GM23248 (cell line): Measurements from ENCODE around the gene TMEM255B. TPM values are rescaled to one million over a fixed set of nuclear protein-coding genes. Genes with fewer than 3 reads are reported as not detected.

Source experiments
- DNase-seq: peaks from one replicate; pipeline ENCODE4 v3.0.0-alpha.2; 2015
- H2AFZ ChIP-seq: fragments of 200-600 bp; sonication (generic); 2 replicates; pipeline ENCODE4 v1.6.1; 2016; ENCODE audit warnings: antibody characterized with exemption
- H3F3A ChIP-seq: fragments of 200-600 bp; sonication (generic); 2 replicates; pipeline ENCODE4 v1.6.1; 2016; ENCODE audit warnings: mild to moderate bottlenecking, antibody characterized with exemption, mixed run types; ENCODE audit not compliant: insufficient read depth
- H3K27ac ChIP-seq: fragments of 200-600 bp; sonication (generic); 2 replicates; pipeline ENCODE4 v1.5.1; 2016; ENCODE audit warnings: mild to moderate bottlenecking
- H3K27me3 ChIP-seq: fragments of 200-600 bp; sonication (generic); replicated peaks from 2 replicates; pipeline ENCODE4 v1.6.1; 2016; ENCODE audit warnings: mild to moderate bottlenecking; ENCODE audit not compliant: insufficient read depth
- H3K36me3 ChIP-seq: fragments of 200-600 bp; sonication (generic); 2 replicates; pipeline ENCODE4 v1.6.1; 2016; ENCODE audit warnings: low read depth, mild to moderate bottlenecking
- H3K4me1 ChIP-seq: fragments of 200-600 bp; sonication (generic); 2 replicates; pipeline ENCODE4 v1.6.1; 2016; ENCODE audit warnings: mild to moderate bottlenecking; ENCODE audit not compliant: insufficient read depth
- H3K4me2 ChIP-seq: fragments of 200-600 bp; sonication (generic); one replicate; pipeline ENCODE4 v1.6.1; 2016; ENCODE audit warnings: mild to moderate bottlenecking; ENCODE audit not compliant: unreplicated experiment
- H3K4me3 ChIP-seq: fragments of 200-600 bp; sonication (generic); 2 replicates; pipeline ENCODE4 v1.5.1; 2016; ENCODE audit warnings: mild to moderate bottlenecking
- H3K79me2 ChIP-seq: fragments of 200-600 bp; sonication (generic); 2 replicates; pipeline ENCODE4 v1.6.1; 2016; ENCODE audit warnings: mild to moderate bottlenecking; ENCODE audit not compliant: insufficient read depth
- H3K9ac ChIP-seq: fragments of 200-600 bp; sonication (generic); 2 replicates; pipeline ENCODE4 v1.6.1; 2016; ENCODE audit warnings: mild to moderate bottlenecking
- H3K9me2 ChIP-seq: fragments of 200-600 bp; sonication (generic); 2 replicates; pipeline ENCODE4 v1.6.1; 2016; ENCODE audit warnings: mixed run types, mild to moderate bottlenecking, moderate library complexity; ENCODE audit not compliant: insufficient read depth
- H3K9me3 ChIP-seq: fragments of 200-600 bp; sonication (generic); one replicate; pipeline ENCODE4 v1.6.1; 2017; ENCODE audit warnings: low read depth
- H4K20me1 ChIP-seq: fragments of 200-600 bp; sonication (generic); 2 replicates; pipeline ENCODE4 v1.6.0; 2016; ENCODE audit not compliant: insufficient read depth
- EZH2 ChIP-seq: fragments of 200-600 bp; sonication (generic); IDR thresholded peaks from 2 replicates; pipeline ENCODE4 v1.6.1; 2018; ENCODE audit warnings: antibody characterized with exemption, mild to moderate bottlenecking; ENCODE audit not compliant: insufficient read depth, poor library complexity, severe bottlenecking
- EZH2phosphoT487 ChIP-seq: fragments of 200-600 bp; sonication (generic); IDR thresholded peaks from 2 replicates; pipeline ENCODE4 v1.6.1; 2018; ENCODE audit warnings: antibody characterized with exemption, moderate library complexity, mild to moderate bottlenecking, low read depth; ENCODE audit not compliant: insufficient read depth
- WGBS, 2 experiments: methylation state at CpG; one replicate each; pipeline ENCODE4 v1.1.6; 2015 to 2017; ENCODE audit warnings: low lambda C conversion rate in 2 of 2, low coverage in 1 of 2; ENCODE audit errors: missing lambda C conversion rate in 2 of 2; 5-methylcytosine and 5-hydroxymethylcytosine counted together
- in situ Hi-C: fragments of 300-500 bp; cut with MboI; formaldehyde crosslinking; loops from 2 replicates; pipeline ENCODE4 v1.15.0; 2020
- polyA plus RNA-seq: library from polyadenylated mRNA; unstranded; fragments of >200 nt; fragmentation: Nextera tagmentation; extraction: Ambion mirVana; gene quantifications from 2 replicates; pipeline ENCODE4 v1.2.1, GENCODE V29; 2016
- total RNA-seq: library from RNA; depleted of rRNA; stranded (reverse); fragments of >200 nt; shearing (Covaris generic); gene quantifications from 2 replicates; pipeline ENCODE4 v1.2.3, GENCODE V29; 2014

Gene TMEM255B
- total and polyA plus RNA-seq, 2 experiments from 2014 or later, result 8.2 TPM; not detected in 1

DNA sequence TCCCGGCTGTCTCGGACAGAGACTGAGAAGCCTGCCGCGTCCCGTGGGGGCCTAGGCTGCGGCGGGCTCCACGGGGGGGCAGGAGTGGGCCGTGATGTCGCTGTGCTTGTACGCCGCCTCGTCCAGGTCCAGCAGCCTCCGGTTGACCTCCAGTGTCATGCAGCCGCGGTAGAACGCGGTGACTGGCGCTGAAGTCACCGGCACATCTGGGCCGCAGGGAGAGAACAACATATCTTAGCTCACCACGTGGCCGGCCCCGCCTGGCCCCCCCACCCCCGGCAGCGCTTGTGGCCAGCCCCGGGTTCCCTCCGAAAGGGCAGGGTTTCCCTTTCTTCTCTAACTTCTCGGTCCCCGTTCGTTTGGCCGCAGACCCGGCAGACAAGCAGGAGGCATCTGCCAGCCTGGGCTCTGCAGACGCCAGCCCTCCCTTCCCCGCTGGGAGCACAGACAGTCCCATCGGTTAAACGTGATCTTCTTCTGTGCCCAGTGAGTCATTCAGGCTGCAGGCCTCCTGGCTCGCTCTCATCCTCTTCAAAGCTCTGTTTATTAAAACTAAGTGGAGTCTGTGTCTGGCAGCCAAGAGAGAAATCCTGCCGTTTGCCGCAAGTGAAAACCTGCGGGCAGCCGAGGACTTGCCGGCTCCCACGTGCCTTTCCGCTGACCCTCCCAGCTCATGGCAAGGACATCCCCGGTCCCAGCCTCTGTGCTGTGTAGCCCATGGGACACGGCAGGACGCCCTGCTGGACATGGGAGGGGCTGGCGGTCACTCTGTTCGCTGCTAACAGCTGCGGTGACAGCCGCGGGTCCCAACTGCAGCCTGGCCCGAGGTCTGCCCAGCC, 62.0 kb downstream of the TMEM255B start:
- no peaks in the 10 kb centered on the region for H3K9me3 ChIP-seq
- peak overlapping the region; percentile 25 for H3K4me3 ChIP-seq
- DNase-seq, result peak; percentile 99
- peak overlapping the region; percentile 72 for H3K9ac ChIP-seq
- H3K9me2 ChIP-seq, result no peaks in the 10 kb centered on the region
- no peaks in the 10 kb centered on the region for H4K20me1 ChIP-seq
- no peak overlapping the region for H2AFZ ChIP-seq
- TF ChIP-seq EZH2, result no peak
- 1 to 2% methylated on average over 46 to 52 of the region's 54 CpGs for WGBS, 2 experiments
- H3K4me1 ChIP-seq, result peaks cover 32% of the 10 kb centered on the region
- no peaks in the 10 kb centered on the region; the same call in 1 of the 2 replicates for H3K79me2 ChIP-seq
- peak overlapping the region; percentile 70 for H3K4me2 ChIP-seq
- no peaks in the 10 kb centered on the region for H3K27me3 ChIP-seq
- peaks cover 53% of the 10 kb centered on the region for H3F3A ChIP-seq
- in situ Hi-C loops, result no loop called here
- peak overlapping the region; percentile 93 for H3K27ac ChIP-seq
- H3K36me3 ChIP-seq, result peaks cover 26% of the 10 kb centered on the region

DNA sequence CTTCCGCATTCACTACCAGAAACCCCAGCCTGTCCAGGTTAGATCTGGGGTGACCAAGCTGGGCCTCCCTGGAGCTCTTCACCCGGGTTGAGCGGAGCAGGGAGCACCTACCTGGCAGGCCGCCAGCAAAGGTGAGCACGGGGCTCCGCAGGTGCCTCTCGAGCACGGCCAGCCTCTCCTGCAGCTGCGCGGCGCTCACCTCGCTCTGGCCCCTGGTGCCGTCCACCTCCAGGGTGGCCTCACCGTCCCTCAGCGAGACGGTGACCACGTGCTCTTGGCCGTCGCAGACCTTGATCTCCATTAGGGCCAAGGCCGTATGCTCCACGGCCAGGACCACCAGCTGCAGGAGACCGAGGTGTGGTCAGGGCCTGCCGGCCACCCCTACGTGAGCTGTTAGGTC, 62.8 kb downstream of the TMEM255B start:
- no peak overlapping the region for H2AFZ ChIP-seq
- H3K4me3 ChIP-seq, result peak overlapping the region; percentile 12; the same call in 1 of the 2 replicates
- no peaks in the 10 kb centered on the region for H4K20me1 ChIP-seq
- WGBS, 2 experiments, result 91 to 92% methylated on average over 24 of the region's 24 CpGs
- no peaks in the 10 kb centered on the region for H3K27me3 ChIP-seq
- TF ChIP-seq EZH2 (no peak), EZH2phosphoT487 (no peak)
- H3K9ac ChIP-seq, result peak overlapping the region; percentile 72
- in situ Hi-C loops, result no loop called here
- H3K27ac ChIP-seq, result peak overlapping the region; percentile 93
- no peaks in the 10 kb centered on the region for H3K9me3 ChIP-seq
- peak overlapping the region; percentile 70 for H3K4me2 ChIP-seq
- H3F3A ChIP-seq, result peaks cover 45% of the 10 kb centered on the region
- no peaks in the 10 kb centered on the region; the same call in 1 of the 2 replicates for H3K79me2 ChIP-seq
- H3K9me2 ChIP-seq, result no peaks in the 10 kb centered on the region
- no peak for DNase-seq
- H3K4me1 ChIP-seq, result peaks cover 24% of the 10 kb centered on the region
- peaks cover 27% of the 10 kb centered on the region for H3K36me3 ChIP-seq

DNA sequence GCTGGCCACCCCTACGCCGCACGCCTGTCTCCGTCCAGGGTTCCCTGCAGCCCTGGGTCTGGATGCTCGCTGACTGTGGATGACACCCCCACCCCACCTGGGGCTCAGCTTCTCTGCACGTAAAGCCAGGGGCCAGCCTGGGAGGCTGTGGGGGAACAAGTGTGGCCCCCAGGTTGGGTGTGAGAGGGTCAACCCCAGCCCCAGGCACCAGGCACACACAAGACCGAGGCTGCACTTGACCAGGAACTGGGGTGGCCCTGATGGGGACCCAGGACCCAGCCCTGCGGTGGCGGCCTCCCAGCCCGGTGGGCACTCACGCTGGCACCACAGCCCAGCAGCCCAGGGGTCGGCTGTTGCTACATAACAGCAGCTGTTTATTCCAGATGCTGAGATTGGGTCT, 63.2 kb downstream of the TMEM255B start:
- H3K4me3 ChIP-seq, result no peak overlapping the region
- H3K4me2 ChIP-seq, result no peak overlapping the region
- H2AFZ ChIP-seq, result no peak overlapping the region
- peaks cover 23% of the 10 kb centered on the region for H3K4me1 ChIP-seq
- no peaks in the 10 kb centered on the region for H3K27me3 ChIP-seq
- no peak for TF ChIP-seq EZH2phosphoT487
- no peak for TF ChIP-seq EZH2
- 89 to 96% methylated on average over 12 of the region's 12 CpGs for WGBS, 2 experiments
- in situ Hi-C loops, result no loop called here
- H3F3A ChIP-seq, result peaks cover 45% of the 10 kb centered on the region
- no peak for DNase-seq
- H4K20me1 ChIP-seq, result no peaks in the 10 kb centered on the region
- H3K79me2 ChIP-seq, result no peaks in the 10 kb centered on the region; the same call in 1 of the 2 replicates
- peaks cover 31% of the 10 kb centered on the region for H3K36me3 ChIP-seq
- H3K9ac ChIP-seq, result no peak overlapping the region
- no peaks in the 10 kb centered on the region for H3K9me2 ChIP-seq
- H3K9me3 ChIP-seq, result no peaks in the 10 kb centered on the region
- H3K27ac ChIP-seq, result peak overlapping the region; percentile 93; the same call in 1 of the 2 replicates

DNA sequence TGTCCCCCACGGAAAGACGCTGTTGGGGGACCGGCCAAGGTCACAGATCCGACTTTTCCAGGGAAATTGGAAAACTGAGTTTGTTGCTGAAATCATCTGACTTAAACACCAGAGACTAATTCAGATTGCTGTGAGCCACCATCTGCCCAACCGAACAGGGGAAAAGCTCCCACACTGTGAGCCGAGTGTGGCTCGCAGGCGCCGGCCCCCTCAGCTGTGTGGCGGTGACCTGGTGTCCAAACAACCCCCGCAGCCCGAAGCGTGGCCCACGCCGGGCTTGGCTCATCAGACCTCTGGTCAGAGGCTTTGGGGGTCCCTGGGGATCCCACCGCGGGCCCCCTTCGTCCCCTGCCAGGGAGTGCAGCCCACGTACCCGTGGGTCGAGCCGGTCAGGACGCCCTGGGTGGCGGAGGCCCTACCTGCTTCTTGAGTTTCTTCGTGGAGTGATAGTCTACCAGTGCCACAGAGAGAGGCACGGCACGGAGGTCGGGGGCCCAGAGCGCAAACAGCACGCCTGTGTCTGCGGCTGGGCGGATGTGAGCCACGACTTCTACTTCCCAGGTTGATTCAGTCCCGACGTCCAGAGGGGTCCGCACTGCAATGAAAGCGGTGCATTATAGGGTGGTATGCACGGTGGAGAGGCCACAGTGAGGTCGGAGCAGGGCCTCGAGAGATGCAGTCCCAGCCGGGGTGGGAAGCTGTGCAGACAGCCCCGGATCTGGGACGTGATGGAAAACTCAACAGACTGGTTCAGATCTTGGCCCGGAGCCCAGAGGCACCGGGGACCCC, 64.1 kb downstream of the TMEM255B start:
- H3K9me2 ChIP-seq, result no peaks in the 10 kb centered on the region
- TF ChIP-seq EZH2 (no peak), EZH2phosphoT487 (no peak)
- in situ Hi-C loops, result no loop called here
- no peak for DNase-seq
- no peak overlapping the region for H3K4me3 ChIP-seq
- H3K27me3 ChIP-seq, result no peaks in the 10 kb centered on the region
- 93% methylated on average over 42 to 45 of the region's 45 CpGs for WGBS, 2 experiments
- H3K9ac ChIP-seq, result no peak overlapping the region
- no peak overlapping the region for H3K4me2 ChIP-seq
- no peak overlapping the region for H2AFZ ChIP-seq
- H4K20me1 ChIP-seq, result no peaks in the 10 kb centered on the region
- peaks cover 40% of the 10 kb centered on the region for H3K36me3 ChIP-seq
- peaks cover 45% of the 10 kb centered on the region for H3F3A ChIP-seq
- no peak overlapping the region for H3K27ac ChIP-seq
- peaks cover 23% of the 10 kb centered on the region for H3K4me1 ChIP-seq
- no peaks in the 10 kb centered on the region for H3K9me3 ChIP-seq
- H3K79me2 ChIP-seq, result no peaks in the 10 kb centered on the region; the same call in 1 of the 2 replicates
